ENCODE results near the gene IFITM2.
"Not testable (repeated sequence)": the region's sequence is repeated elsewhere in the genome, so short reads cannot be mapped to it uniquely, and the experiment has no call there.

Gene IFITM2

GRCh38 chr11:307766-308708 is at the start of gene IFITM2:
Gene IFITM2 (plus strand): TSS chr11:307816. CDS start chr11:308193, 377 bp downstream.
- peak within 1 kb of the TSS; percentile 12; the same call in 1 of the 2 replicates for H3K4me2 ChIP-seq (ENCODE audit: low read depth, low read length)
- not testable (repeated sequence) for H3K36me3 ChIP-seq (replicated peaks; ENCODE audit: insufficient read depth, low read length); H3K27ac ChIP-seq (ENCODE audit: low read length); H3K4me1 ChIP-seq (ENCODE audit: low read length); H3K79me2 ChIP-seq (ENCODE audit: low read length); H3K9me3 ChIP-seq (replicated peaks; ENCODE audit: insufficient read depth, low read length); H2AFZ ChIP-seq (ENCODE audit: low read length); H4K20me1 ChIP-seq (ENCODE audit: insufficient read depth, low read length); DNase-seq; H3K9ac ChIP-seq (ENCODE audit: low read length); H3F3A ChIP-seq (ENCODE audit: insufficient read depth, low read length); H3K4me3 ChIP-seq (ENCODE audit: low read length); H3K9me2 ChIP-seq (replicated peaks; ENCODE audit: insufficient read depth, low read length)
- peaks cover 65% of the 10 kb centered on the region for H3K27me3 ChIP-seq (replicated peaks; ENCODE audit: insufficient read depth, low read length)

DNA sequence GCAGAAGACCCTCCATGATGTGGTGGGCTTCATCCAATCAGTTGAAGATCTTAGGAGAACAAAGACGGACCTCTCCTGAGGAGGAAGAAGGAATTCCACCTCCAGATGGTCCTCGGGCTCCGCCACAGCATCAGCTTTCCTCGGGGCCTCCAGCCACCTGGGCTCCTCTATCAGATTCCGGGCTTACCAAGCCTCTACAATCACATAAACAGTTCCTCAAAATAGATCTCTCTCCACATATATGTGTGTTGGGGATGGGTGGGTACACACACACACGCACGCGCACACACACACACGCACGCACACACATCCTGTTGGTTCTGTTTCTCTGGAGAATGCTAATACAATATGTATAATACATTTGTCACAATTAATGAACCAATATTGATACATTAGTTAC is 48.2 kb upstream of the IFITM2 start:
- TF ChIP-seq EZH2 (optimal IDR thresholded peaks at IDR 0.05; ENCODE audit: low read depth, low read length): no peak
- TF ChIP-seq CTCF (IDR thresholded peaks at IDR 0.05; ENCODE audit: low read length): no peak
- no peak for TF ChIP-seq EZH2phosphoT487 (IDR thresholded peaks at IDR 0.05; ENCODE audit: low read length)
- no peaks in the 10 kb centered on the region for H3K27me3 ChIP-seq (replicated peaks; ENCODE audit: insufficient read depth, low read length)

DNA sequence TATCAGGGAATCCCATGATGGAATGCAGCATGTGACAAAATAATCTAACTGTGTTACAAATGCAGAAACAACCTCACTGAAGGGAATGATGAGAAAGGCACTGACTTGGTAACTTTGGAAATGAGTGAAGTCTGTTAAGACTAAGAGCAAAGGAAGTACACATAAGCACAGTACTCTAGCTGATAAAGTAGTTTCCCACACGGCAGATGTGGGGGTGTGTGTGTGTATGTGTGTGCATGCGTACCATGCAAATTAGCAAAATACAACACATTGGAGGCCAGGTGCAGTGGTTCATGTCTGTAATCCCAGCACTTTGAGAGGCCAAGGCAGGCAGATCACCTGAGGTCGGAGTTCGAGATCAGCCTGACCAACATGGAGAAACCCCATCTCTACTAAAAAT is 46.0 kb upstream of the IFITM2 start:
- Histone ChIP-seq H3K27me3 (replicated peaks; ENCODE audit: insufficient read depth, low read length) (no peaks in the 10 kb centered on the region), H3K36me3 (replicated peaks; ENCODE audit: insufficient read depth, low read length) (no peaks in the 10 kb centered on the region), H3K27ac (ENCODE audit: low read length) (no peak overlapping the region), H3K9ac (ENCODE audit: low read length) (no peak overlapping the region), H3K9me2 (replicated peaks; ENCODE audit: insufficient read depth, low read length) (no peaks in the 10 kb centered on the region), H3K4me2 (ENCODE audit: low read depth, low read length) (no peak overlapping the region), H4K20me1 (ENCODE audit: insufficient read depth, low read length) (no peaks in the 10 kb centered on the region), H3K79me2 (ENCODE audit: low read length) (no peaks in the 10 kb centered on the region), H2AFZ (ENCODE audit: low read length) (no peak overlapping the region), H3K4me3 (ENCODE audit: low read length) (no peak overlapping the region), H3K9me3 (replicated peaks; ENCODE audit: insufficient read depth, low read length) (no peaks in the 10 kb centered on the region), H3K4me1 (ENCODE audit: low read length) (peaks cover 2% of the 10 kb centered on the region), H3F3A (ENCODE audit: insufficient read depth, low read length) (peaks cover 2% of the 10 kb centered on the region)
- DNase-seq: no peak
- no peak for TF ChIP-seq EZH2phosphoT487 (IDR thresholded peaks at IDR 0.05; ENCODE audit: low read length)
- no peak for TF ChIP-seq CTCF (IDR thresholded peaks at IDR 0.05; ENCODE audit: low read length)
- TF ChIP-seq EZH2 (optimal IDR thresholded peaks at IDR 0.05; ENCODE audit: low read depth, low read length): no peak

More for the DNA sequence above, 48.2 kb upstream of the IFITM2 start:
- Histone ChIP-seq H3K9ac (ENCODE audit: low read length) (no peak overlapping the region), H3K9me2 (replicated peaks; ENCODE audit: insufficient read depth, low read length) (no peaks in the 10 kb centered on the region), H3K36me3 (replicated peaks; ENCODE audit: insufficient read depth, low read length) (no peaks in the 10 kb centered on the region), H2AFZ (ENCODE audit: low read length) (no peak overlapping the region), H3K4me2 (ENCODE audit: low read depth, low read length) (no peak overlapping the region), H3K4me1 (ENCODE audit: low read length) (no peaks in the 10 kb centered on the region; the same call in 1 of the 2 replicates), H3F3A (ENCODE audit: insufficient read depth, low read length) (no peaks in the 10 kb centered on the region), H4K20me1 (ENCODE audit: insufficient read depth, low read length) (no peaks in the 10 kb centered on the region), H3K4me3 (ENCODE audit: low read length) (no peak overlapping the region), H3K79me2 (ENCODE audit: low read length) (no peaks in the 10 kb centered on the region), H3K27ac (ENCODE audit: low read length) (no peak overlapping the region), H3K9me3 (replicated peaks; ENCODE audit: insufficient read depth, low read length) (no peaks in the 10 kb centered on the region)
- no peak for DNase-seq

Measured in MM.1S (cell line).